ENCODE measurements around the gene PDX1. TPM values are rescaled to one million over a fixed set of nuclear protein-coding genes. Genes with fewer than 3 reads are reported as not detected.

Gene PDX1
- total and polyA plus RNA-seq, 2 of the 13 experiments (the other 11 are each of a cell fraction or from before 2014, with no cell fraction given) = 0.07 TPM; not detected in 1

GRCh38 chr13:27971236-27971645, 51.4 kb downstream of the PDX1 start (continued):
- no peak for TF ChIP-seq GRHL1 (CRISPR knock-in tag; conservative IDR thresholded peaks at IDR 0.05)
- TF ChIP-seq ZFP37 (CRISPR knock-in tag; IDR thresholded peaks at IDR 0.05; ENCODE audit: borderline replicate concordance) = no peak

- Histone ChIP-seq H3K27me3 (ENCODE audit: control insufficient read depth in 1 of 2, insufficient read depth in 2 of 2, low read length in 2 of 2) (peaks cover 14 to 75% of the 10 kb centered on the region in 2 experiments), H3K4me3 (replicated peaks in 1 of 3; ENCODE audit: insufficient read depth in 1 of 3, low read depth in 2 of 3, low read length in 3 of 3) (no peak overlapping the region), H3K4me2 (ENCODE audit: low read depth, low read length) (no peak overlapping the region), H3K4me1 (ENCODE audit: insufficient read depth, low read length) (peaks cover 21% of the 10 kb centered on the region; the same call in 1 of the 2 replicates), H3K27ac (ENCODE audit: extremely low read length, insufficient read depth, low read length) (no peak overlapping the region), H3K9ac (ENCODE audit: insufficient read depth, low read depth, low read length) (no peak overlapping the region), H2AFZ (ENCODE audit: low read length) (no peak overlapping the region), H3K79me2 (ENCODE audit: insufficient read depth, low read length) (no peaks in the 10 kb centered on the region), H4K20me1 (ENCODE audit: insufficient read depth, low read length) (no peaks in the 10 kb centered on the region), H3K9me3 (ENCODE audit: low read length) (no peaks in the 10 kb centered on the region), H3K36me3 (replicated peaks in 1 of 2; ENCODE audit: control insufficient read depth in 1 of 2, insufficient read depth in 2 of 2, low read length in 2 of 2) (no peaks in the 10 kb centered on the region)
- FAIRE-seq (no peak), DNase-seq (ENCODE audit: low spot score) (no peak), ATAC-seq (no peak)
- POLR2A ChIA-PET = no interaction called here
- WGBS (ENCODE audit: low lambda C conversion rate) = 47% methylated on average over 4 of the region's 7 CpGs
- BruUV-seq (replicated peaks) = no TSS peak
- in situ Hi-C loops (cut with HindIII; ENCODE audit: extremely low pct_ligation_motif_present, low pct_unique_long_range_greater_than_20kb) (loop anchor here (10.0 to 25.0 kb wide), 2 partner anchors 607 to 1010 kb away; no protein-coding TSS in a partner anchor), intact Hi-C loops (cut with micrococcal nuclease; ENCODE audit: unreplicated experiment) (no loop called here)
- CTCF ChIA-PET (ENCODE audit: low intra/inter-chr PET ratio, low total read pairs) = no interaction called here
- TF ChIP-seq ZFYVE20 (CRISPR knock-in tag; IDR thresholded peaks at IDR 0.05; ENCODE audit: borderline replicate concordance, low read depth) (no peak), MIXL1 (CRISPR knock-in tag; IDR thresholded peaks at IDR 0.05) (no peak), SP4 (CRISPR knock-in tag; IDR thresholded peaks at IDR 0.05) (no peak), NFE2L2 (IDR thresholded peaks at IDR 0.05; ENCODE audit: low read length) (no peak), FOSL1 (CRISPR knock-in tag; IDR thresholded peaks at IDR 0.05; ENCODE audit: borderline replicate concordance) (no peak), SOX6 (IDR thresholded peaks at IDR 0.05) (no peak), SOX6 (CRISPR knock-in tag; IDR thresholded peaks at IDR 0.05) (no peak), ZNF749 (CRISPR knock-in tag; IDR thresholded peaks at IDR 0.05; ENCODE audit: borderline replicate concordance) (no peak), HOXA5 (CRISPR knock-in tag; IDR thresholded peaks at IDR 0.05) (no peak), SRSF9 (IDR thresholded peaks at IDR 0.05; ENCODE audit: borderline replicate concordance, insufficient read depth, low read depth, low read length, poor library complexity, severe bottlenecking) (no peak)
- TF ChIP-seq, protein P1, sequence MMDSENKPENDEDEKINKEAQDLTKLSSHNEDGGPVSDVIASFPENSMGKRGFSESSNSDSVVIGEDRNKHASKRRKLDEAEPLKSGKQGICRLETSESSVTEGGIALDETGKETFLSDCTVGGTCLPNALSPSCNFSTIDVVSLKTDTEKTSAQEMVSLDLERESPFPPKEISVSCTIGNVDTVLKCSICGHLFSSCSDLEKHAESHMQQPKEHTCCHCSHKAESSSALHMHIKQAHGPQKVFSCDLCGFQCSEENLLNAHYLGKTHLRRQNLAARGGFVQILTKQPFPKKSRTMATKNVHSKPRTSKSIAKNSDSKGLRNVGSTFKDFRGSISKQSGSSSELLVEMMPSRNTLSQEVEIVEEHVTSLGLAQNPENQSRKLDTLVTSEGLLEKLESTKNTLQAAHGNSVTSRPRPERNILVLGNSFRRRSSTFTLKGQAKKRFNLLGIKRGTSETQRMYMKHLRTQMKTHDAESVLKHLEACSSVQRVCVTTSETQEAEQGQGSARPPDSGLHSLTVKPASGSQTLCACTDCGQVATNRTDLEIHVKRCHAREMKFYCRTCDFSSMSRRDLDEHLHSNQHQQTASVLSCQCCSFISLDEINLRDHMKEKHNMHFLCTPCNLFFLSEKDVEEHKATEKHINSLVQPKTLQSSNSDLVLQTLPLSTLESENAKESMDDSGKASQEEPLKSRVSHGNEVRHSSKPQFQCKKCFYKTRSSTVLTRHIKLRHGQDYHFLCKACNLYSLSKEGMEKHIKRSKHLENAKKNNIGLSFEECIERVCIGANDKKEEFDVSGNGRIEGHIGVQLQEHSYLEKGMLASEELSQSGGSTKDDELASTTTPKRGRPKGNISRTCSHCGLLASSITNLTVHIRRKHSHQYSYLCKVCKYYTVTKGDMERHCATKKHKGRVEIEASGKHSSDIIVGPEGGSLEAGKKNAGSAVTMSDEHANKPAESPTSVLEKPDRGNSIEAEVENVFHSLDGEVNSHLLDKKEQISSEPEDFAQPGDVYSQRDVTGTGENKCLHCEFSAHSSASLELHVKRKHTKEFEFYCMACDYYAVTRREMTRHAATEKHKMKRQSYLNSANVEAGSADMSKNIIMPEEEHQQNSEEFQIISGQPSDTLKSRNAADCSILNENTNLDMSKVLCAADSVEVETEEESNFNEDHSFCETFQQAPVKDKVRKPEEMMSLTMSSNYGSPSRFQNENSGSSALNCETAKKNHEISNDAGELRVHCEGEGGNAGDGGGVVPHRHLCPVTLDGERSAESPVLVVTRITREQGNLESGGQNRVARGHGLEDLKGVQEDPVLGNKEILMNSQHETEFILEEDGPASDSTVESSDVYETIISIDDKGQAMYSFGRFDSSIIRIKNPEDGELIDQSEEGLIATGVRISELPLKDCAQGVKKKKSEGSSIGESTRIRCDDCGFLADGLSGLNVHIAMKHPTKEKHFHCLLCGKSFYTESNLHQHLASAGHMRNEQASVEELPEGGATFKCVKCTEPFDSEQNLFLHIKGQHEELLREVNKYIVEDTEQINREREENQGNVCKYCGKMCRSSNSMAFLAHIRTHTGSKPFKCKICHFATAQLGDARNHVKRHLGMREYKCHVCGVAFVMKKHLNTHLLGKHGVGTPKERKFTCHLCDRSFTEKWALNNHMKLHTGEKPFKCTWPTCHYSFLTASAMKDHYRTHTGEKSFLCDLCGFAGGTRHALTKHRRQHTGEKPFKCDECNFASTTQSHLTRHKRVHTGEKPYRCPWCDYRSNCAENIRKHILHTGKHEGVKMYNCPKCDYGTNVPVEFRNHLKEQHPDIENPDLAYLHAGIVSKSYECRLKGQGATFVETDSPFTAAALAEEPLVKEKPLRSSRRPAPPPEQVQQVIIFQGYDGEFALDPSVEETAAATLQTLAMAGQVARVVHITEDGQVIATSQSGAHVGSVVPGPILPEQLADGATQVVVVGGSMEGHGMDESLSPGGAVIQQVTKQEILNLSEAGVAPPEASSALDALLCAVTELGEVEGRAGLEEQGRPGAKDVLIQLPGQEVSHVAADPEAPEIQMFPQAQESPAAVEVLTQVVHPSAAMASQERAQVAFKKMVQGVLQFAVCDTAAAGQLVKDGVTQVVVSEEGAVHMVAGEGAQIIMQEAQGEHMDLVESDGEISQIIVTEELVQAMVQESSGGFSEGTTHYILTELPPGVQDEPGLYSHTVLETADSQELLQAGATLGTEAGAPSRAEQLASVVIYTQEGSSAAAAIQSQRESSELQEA (CRISPR knock-in tag; IDR thresholded peaks at IDR 0.05; ENCODE audit: not compliant biosample characterization) = no peak
Measured at GRCh38 chr13:27971776-27972477, 52.1 kb downstream of the PDX1 start.
